ENCODE data around the gene HHAT. TPM values are rescaled to one million over a fixed set of nuclear protein-coding genes. Genes with fewer than 3 reads are reported as not detected.

Gene HHAT
- total RNA-seq, 1 donor from 2014 or later: 11.8 TPM

DNA sequence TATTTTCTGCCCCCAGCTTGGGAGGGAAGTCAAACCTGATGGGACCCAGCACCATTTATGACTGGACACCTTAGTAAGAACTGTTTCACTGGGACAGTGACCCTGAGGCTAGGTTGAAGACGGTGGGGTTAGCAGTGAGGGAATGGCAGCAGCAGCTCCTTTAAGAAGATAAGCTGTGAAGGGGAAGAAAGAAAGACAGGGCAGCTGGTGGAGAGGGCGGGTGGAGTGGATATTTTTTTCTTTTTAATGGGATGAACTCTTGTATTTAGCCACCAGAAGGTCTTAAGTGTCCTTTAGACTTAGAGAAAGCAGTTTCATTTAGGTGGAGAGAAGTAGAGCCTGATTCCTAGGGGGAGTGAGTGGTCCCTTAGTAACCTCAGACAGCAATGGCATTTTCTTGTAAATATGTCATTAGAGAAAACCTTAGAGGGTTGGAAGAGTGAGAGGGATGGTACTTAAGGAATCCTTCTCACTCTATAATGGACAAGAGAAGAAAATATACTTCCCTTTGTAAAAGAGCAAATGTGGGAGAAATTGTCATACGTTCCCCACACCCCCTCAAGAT lies 187.5 kb downstream of the HHAT start:
- Histone ChIP-seq H3K4me1 (no peaks in the 10 kb centered on the region), H3K36me3 (no peaks in the 10 kb centered on the region), H3K27me3 (no peaks in the 10 kb centered on the region), H3K9me3 (no peaks in the 10 kb centered on the region), H3K4me3 (no peak overlapping the region), H3K27ac (no peak overlapping the region)
- intact Hi-C loops (cut with DNase I): no loop called here
- DNase-seq (ENCODE audit: extremely low spot score in 2 of 2): no peak
- no peak for TF ChIP-seq CTCF (IDR thresholded peaks at IDR 0.05)
- TF ChIP-seq POLR2AphosphoS5 (IDR thresholded peaks at IDR 0.05; ENCODE audit: insufficient read depth in 1 of 2, low read depth in 1 of 2): no peak
- TF ChIP-seq POLR2A (IDR thresholded peaks at IDR 0.05): no peak

GRCh38 chr1:210516697-210517459 lies 188.2 kb downstream of the HHAT start:
- DNase-seq (ENCODE audit: extremely low spot score in 2 of 2): no peak
- intact Hi-C loops (cut with DNase I): no loop called here
- TF ChIP-seq POLR2AphosphoS5 (IDR thresholded peaks at IDR 0.05; ENCODE audit: insufficient read depth in 1 of 2, low read depth in 1 of 2): no peak
- no peak overlapping the region for H3K27ac ChIP-seq
- no peaks in the 10 kb centered on the region for H3K4me1 ChIP-seq
- no peak overlapping the region for H3K4me3 ChIP-seq
- H3K36me3 ChIP-seq: no peaks in the 10 kb centered on the region
- no peaks in the 10 kb centered on the region for H3K9me3 ChIP-seq
- H3K27me3 ChIP-seq: no peaks in the 10 kb centered on the region

GRCh38 chr1:210523830-210524229 lies 195.1 kb downstream of the HHAT start:
- intact Hi-C loops (cut with DNase I): no loop called here
- no peak for DNase-seq (ENCODE audit: extremely low spot score in 2 of 2)

GRCh38 chr1:210525716-210526454 lies 197.2 kb downstream of the HHAT start:
- TF ChIP-seq POLR2A (IDR thresholded peaks at IDR 0.05) (no peak), POLR2AphosphoS5 (IDR thresholded peaks at IDR 0.05; ENCODE audit: insufficient read depth in 1 of 2, low read depth in 1 of 2) (no peak), CTCF (IDR thresholded peaks at IDR 0.05) (no peak)
- no peak overlapping the region for H3K27ac ChIP-seq
- H3K27me3 ChIP-seq: no peaks in the 10 kb centered on the region
- no peak for DNase-seq (ENCODE audit: extremely low spot score in 2 of 2)
- H3K9me3 ChIP-seq: no peaks in the 10 kb centered on the region
- no peak overlapping the region for H3K4me3 ChIP-seq
- intact Hi-C loops (cut with DNase I): no loop called here
- H3K4me1 ChIP-seq: no peaks in the 10 kb centered on the region
- H3K36me3 ChIP-seq: no peaks in the 10 kb centered on the region

More at GRCh38 chr1:210523830-210524229, 195.1 kb downstream of the HHAT start:
- no peaks in the 10 kb centered on the region for H3K27me3 ChIP-seq
- no peaks in the 10 kb centered on the region for H3K36me3 ChIP-seq
- H3K4me1 ChIP-seq: no peaks in the 10 kb centered on the region
- H3K27ac ChIP-seq: no peak overlapping the region
- H3K9me3 ChIP-seq: no peaks in the 10 kb centered on the region
- H3K4me3 ChIP-seq: no peak overlapping the region
- no peak for TF ChIP-seq POLR2AphosphoS5 (IDR thresholded peaks at IDR 0.05; ENCODE audit: insufficient read depth in 1 of 2, low read depth in 1 of 2)
- no peak for TF ChIP-seq POLR2A (IDR thresholded peaks at IDR 0.05)
- no peak for TF ChIP-seq CTCF (IDR thresholded peaks at IDR 0.05)

DNA sequence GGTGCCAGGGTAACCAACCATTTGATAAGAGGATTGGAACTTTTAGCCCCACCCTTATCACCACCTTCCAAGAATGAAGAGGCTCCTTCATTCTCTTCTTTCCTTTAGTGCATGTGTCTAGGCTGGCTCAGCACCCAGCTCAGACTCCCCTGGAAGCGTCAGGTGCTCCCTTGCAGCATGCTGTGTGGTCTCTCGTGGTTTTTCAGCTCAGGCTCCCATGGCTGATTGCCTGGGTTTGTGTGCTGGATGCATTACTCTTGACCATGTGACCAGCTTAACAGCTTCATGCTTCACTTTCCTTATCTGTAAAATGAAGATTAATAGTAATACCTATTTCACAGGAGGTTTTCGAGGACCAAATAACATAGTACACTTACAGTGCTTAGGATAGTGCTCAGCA lies 198.4 kb downstream of the HHAT start:
- H3K9me3 ChIP-seq: no peaks in the 10 kb centered on the region
- no peak for DNase-seq (ENCODE audit: extremely low spot score in 2 of 2)
- intact Hi-C loops (cut with DNase I): no loop called here
- H3K27ac ChIP-seq: no peak overlapping the region
- TF ChIP-seq POLR2AphosphoS5 (IDR thresholded peaks at IDR 0.05; ENCODE audit: insufficient read depth in 1 of 2, low read depth in 1 of 2) (no peak), CTCF (IDR thresholded peaks at IDR 0.05) (no peak), POLR2A (IDR thresholded peaks at IDR 0.05) (no peak)
- no peaks in the 10 kb centered on the region for H3K4me1 ChIP-seq
- H3K4me3 ChIP-seq: no peak overlapping the region
- no peaks in the 10 kb centered on the region for H3K27me3 ChIP-seq
- no peaks in the 10 kb centered on the region for H3K36me3 ChIP-seq

All from vagina (tissue), 2 donors.